AG08396 (cell line): Measurements from ENCODE around the gene SNCAIP.
"Not testable (repeated sequence)": the region's sequence is repeated elsewhere in the genome, so short reads cannot be mapped to it uniquely, and the experiment has no call there.

Experiments used
- DNase-seq: peaks from one replicate; pipeline ENCODE4 v3.0.0; 2012; ENCODE audit warnings: low spot score, mixed read lengths

Gene SNCAIP

GRCh38 chr5:122362361-122362760 is 50.3 kb downstream of the SNCAIP start:
- no peak for DNase-seq

- no peak for DNase-seq
These were observed 51.6 kb downstream of the SNCAIP start for GRCh38 chr5:122363623-122364022.

DNA sequence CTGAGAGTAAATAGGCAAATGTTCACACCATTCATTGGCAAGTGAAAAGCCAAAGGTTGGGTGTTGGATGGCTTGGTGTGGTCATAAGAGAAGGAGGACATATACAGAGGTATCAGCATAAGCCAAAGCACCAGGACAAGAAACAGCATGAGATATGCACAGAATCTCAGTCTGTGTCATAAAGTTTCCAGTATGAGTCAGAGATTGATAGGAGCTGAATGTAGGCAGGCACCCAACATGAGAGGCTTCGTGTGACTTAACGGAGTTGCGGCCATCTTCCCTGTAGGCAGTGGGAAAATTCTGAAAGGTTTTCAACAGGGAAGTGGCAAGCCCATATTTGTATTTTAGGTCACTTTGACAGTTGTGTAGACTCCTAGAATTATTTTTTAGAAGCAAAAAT is 54.5 kb downstream of the SNCAIP start:
- no peak for DNase-seq

GRCh38 chr5:122367456-122367855 is 55.4 kb downstream of the SNCAIP start:
- no peak for DNase-seq

DNA sequence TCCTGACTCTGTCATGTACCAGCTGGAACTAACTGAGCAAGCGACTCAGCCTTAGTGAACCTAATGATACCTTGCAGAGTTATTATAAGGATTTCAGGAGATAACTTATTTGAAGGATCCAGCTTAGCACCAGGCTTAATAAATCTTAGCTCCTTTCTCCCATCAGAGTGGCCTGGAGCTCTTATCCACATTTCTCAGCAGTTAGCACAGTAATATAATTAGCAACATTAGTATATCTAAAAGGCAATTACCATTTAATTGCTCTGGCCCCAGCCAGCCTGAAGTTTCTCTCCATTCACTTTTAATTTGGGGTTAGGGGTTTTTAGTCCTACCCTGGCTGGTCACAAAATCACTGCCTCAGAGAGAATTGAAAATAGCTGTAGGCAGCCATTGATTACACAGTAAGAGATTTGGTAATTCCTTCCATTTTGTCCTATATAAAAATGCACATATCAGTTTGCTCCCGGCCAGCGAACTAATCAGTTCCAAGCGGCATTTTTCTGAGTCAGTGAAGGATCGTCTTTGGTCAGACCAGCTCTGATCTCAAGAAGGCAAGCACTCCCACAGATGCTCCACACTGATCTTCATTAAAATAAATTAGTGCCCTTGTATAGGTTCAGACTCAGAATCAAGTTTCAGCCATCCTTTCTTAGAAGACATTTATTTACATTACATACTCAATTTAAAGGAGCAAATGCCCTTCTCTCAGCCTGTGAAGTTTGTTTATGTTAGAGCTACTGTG is 56.6 kb downstream of the SNCAIP start:
- no peak for DNase-seq

DNA sequence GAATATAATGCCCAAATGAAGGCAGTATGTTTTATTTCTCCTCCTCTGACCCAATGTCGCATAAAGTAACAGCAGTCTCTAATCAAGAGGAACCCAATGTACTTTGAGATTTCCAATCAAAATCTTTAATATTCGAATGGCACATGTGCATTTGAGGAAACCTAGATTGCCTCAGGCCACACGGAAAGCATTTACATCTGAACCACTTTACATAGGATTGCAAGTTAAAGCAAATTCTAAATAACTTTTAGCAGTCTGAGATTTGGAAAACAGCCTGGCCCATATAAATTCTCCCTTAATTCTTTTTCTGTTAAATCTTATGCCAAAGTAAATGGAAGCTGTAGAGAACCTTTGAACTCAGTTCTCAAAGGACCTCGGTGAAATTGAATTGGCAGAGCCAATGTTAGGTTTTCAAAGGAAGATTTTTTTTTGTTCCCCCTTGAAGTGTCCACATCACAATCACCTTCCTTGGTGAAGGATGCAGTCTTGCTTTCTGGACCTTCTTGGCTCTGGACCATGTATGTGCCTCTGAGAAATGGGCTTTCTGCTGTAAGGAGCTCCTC is 57.3 kb downstream of the SNCAIP start:
- DNase-seq: no peak

DNA sequence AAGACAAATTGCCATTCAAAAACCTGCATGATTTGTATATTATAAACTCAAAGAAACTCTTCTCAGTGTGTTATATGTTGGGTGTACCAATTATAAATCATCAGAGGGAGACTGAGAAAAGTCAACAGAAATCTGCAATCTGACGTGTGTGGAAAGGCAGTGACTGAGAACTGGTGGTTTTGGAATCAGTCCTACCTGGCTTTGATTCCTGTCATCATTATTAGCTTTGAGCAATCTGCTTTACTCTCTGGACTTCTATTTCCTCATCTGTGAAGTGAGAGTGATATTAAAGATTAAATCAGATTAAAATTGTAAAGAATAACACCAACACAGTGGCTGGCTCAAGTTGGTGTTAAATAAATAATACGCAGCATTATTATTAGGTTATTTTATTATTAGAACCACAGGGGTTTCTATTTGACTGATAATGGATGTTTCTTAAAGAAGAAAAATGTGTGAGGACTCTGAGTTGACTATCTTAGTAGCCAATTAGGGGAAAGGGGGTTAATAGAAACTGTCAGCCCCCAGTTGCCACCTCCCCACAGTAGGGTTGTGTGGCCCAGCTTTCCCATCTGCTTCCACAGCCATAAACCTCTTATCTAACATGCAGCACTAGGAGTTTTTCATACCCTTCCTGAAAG is 59.6 kb downstream of the SNCAIP start:
- no peak for DNase-seq

GRCh38 chr5:122374110-122374509 is 62.1 kb downstream of the SNCAIP start:
- no peak for DNase-seq

- DNase-seq: no peak
These were observed 63.8 kb downstream of the SNCAIP start for GRCh38 chr5:122375801-122376200.

GRCh38 chr5:122376250-122376649 is 64.2 kb downstream of the SNCAIP start:
- no peak for DNase-seq

DNA sequence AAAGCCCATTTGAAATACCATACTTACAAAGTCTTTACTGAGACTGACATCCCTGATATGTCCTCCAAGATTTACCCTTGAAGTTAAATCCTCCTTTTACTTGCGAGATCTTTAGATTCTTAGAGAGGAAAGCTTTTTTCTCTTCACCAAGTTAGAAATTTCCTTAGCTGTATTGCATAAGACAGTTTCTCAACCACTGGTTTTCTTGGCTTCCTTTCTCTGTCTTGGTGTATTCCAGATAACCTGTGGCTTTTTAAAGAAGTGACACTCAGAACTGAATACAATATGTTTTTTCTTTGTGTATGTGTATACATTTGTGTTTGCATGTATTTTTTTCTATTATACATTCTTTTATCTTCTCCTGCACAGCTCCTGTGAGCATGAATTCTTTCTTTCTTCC is 65.0 kb downstream of the SNCAIP start:
- DNase-seq: no peak

DNA sequence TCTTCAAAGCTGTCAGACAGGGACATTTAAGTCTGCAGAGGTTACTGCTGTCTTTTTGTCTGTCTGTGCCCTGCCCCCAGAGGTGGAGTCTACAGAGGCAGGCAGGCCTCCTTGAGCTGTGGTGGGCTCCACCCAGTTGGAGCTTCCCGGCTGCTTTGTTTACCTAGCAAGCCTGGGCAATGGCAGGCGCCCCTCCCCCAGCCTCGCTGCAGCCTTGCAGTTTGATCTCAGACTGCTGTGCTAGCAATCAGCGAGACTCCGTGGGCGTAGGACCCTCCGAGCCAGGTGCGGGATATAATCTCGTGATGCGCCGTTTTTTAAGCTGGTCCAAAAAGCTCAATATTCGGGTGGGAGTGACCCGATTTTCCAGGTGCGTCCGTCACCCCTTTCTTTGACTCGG is 70.9 kb downstream of the SNCAIP start:
- not testable (repeated sequence) for DNase-seq

DNA sequence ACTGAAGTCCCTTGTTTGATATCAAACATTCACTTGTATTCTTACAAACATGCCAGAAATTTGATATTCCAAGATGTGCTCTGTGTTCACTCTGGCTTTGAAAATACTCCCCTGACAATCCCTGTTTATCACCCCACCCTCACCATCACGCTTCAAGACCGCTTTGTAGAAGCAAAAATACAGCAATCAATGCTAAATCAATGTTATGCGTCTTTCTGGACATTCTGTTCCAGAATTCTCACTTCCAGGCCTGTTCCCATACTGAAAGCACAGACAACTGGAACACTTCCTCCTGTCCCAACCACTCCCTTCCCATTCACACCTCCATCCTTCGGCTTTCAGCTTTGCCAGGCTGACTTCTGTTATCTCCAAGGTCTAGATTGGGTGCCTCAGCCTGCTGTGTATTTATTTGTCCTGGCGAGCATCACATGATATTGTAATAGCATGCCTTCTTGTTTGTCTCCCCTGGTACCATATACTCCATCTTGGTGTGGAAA is 72.8 kb downstream of the SNCAIP start:
- no peak for DNase-seq

DNA sequence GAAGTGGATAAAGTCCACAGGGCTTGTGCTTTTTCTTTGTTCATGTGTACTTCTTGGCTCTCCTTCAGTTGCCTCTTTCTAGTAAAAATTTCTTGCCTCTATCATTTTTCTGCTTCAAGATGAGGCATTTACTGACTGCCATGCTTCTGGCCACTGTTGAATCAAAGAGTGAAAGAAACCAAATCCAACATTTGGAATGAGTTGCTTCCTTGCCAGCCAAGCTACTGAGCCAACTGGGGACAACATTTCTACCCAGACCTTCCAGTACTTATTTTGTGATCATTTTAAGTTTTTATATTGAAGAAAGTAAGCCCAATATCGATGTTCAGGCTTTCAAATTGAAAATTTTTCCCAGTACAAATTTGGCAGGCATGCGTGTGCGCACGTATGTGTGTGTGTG is 73.2 kb downstream of the SNCAIP start:
- DNase-seq: no peak

GRCh38 chr5:122385808-122386207 is 73.8 kb downstream of the SNCAIP start:
- no peak for DNase-seq

DNA sequence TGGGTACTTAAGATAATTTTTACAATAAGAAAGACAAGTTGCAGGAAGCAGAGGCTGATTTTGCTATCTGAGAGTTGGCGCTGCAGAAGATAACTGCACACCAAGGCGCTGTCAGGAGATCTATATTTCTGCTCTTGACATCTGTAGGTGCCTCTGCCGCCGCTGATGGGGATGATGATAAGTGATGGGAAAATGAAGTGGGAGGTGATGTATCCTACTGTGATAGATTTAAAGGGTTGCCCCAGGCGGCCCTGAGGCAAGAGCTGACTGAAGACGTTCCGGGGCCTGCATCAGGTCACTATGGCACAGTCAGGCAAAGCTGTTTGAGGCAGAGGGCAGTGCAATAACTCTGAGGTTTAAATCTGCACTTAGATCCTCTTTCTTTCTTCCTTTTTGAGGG is 78.1 kb downstream of the SNCAIP start:
- no peak for DNase-seq

DNA sequence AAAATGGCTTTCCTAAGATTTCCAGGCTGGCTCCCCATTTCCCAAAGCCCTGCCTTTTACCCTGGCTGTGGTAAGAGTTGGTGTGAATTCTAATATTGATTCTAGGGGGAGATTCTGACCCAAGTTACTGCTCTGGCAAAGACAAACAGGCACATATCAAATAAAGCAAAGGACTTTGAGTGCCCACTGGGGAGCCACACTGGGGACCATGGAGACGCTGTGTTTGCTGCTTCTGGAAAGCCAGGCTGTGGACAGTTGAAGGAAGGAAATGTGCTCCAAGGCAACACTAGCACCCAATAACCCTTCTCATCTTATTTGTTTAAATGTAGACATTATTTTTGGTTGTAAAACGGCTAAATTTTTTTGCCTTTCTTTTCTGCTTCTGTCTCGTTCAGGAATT is 78.7 kb downstream of the SNCAIP start:
- DNase-seq: no peak

- DNase-seq: no peak
These were observed 79.6 kb downstream of the SNCAIP start for GRCh38 chr5:122391621-122392020.

GRCh38 chr5:122392224-122392623 is 80.2 kb downstream of the SNCAIP start:
- no peak for DNase-seq

DNA sequence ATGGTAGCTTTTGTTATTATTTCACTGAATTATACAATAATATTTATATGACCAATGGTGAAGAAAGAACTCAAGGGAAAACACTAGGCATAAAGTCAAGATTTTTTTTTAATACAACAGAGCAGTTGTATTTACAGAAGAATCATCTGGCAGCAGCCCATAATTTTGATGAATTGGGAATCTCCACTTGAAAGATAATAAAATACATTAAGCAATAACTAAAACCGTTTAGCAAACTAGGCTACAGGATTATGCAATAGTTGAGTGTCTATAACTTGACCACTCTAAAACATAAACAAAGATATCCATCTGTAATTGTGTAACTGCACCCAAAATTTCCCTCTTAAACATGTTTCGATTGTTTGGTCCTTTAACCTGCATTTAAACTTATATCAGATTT is 80.8 kb downstream of the SNCAIP start:
- DNase-seq: no peak

DNA sequence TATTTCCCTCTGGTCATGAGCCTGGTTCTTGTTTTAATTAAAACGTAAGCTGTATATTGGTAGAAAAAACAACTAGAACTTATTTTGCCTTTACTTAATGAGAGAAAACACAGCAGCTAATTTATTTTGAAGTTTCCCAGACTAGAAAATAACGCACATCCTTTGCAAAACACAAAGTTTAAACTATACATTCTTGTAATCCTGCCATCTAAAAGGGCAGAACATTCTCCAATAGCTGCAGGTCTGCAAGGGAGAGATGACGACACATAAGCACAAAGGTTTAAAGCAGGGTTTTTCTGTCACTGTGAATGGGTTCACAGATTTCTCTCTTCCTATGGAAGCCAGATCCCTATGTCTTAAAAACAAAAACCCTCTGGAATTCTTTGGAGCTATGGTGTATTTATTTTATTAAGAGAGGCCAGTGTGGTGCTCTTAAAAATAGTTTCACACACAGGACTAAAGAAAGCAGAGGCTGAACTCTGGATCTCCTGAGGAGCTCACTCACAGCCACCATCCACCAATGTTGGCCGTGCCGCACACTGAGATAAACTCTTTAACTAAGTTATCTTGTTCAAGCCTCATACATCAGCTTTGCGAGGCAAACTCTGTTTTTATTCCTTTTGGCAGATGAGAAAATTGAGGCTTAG is 82.4 kb downstream of the SNCAIP start:
- DNase-seq: peak; percentile 14

DNA sequence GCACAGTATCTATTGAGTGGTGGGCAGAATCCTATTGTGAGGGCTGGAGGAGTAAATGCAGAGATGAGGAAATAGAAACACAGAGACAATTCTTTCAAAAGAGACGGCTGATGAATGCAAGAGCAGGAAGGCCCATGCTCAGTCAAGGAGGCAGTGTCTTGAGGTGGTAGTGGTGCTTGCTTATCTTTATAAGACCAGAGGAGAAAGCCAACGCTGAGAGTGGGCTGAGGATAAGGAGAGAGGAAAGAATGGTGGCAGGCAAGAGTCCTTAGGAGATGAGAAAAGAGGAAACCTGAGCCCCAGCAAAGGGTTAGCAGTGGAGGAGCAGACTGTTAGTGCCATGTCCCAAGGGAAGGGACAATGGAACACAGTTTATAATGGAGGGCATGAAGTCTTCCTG is 86.0 kb downstream of the SNCAIP start:
- DNase-seq: no peak

DNA sequence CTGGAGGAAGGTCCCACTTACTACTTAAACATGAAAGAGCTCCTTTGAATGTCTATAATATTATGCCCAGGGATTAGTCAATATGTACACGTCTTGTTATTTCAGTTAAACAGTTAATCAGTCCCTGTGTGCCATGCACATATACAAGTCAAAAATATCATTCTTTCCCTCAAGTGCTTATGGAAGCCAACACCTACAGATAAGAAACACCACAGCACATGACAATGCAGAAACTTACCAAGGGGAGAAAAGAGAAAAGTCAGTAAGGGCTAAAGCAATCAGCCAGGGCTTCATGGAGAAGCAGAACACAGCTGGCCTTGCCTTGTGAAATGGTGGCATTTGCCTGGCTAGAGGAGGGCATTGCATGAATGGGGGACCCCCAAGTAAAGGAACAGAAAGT is 88.3 kb downstream of the SNCAIP start:
- DNase-seq: no peak
